Hepatocyte (in vitro differentiated cells): ENCODE data around the gene SP100. TPM values are rescaled to one million over a fixed set of nuclear protein-coding genes. Genes with fewer than 3 reads are reported as not detected.

Source experiments
- DNase-seq: peaks from one replicate; pipeline ENCODE4 v3.0.0-alpha.2; 2016; ENCODE audit warnings: low spot score
- H2AFZ ChIP-seq: fragments of 200-600 bp; sonication (generic); 2 replicates; pipeline ENCODE4 v1.6.0; 2016; ENCODE audit warnings: antibody characterized with exemption, mild to moderate bottlenecking
- H3K27ac ChIP-seq: fragments of 200-600 bp; sonication (generic); 2 replicates; pipeline ENCODE4 v1.5.1; 2016; ENCODE audit warnings: mild to moderate bottlenecking
- H3K27me3 ChIP-seq: fragments of 200-600 bp; sonication (generic); 2 replicates; pipeline ENCODE4 v1.6.1; 2016
- H3K36me3 ChIP-seq: fragments of 200-600 bp; sonication (generic); replicated peaks from 2 replicates; pipeline ENCODE4 v1.5.1; 2016; ENCODE audit warnings: low read depth; ENCODE audit not compliant: insufficient read depth
- H3K4me1 ChIP-seq: fragments of 200-600 bp; sonication (generic); 2 replicates; pipeline ENCODE4 v1.5.1; 2016; ENCODE audit warnings: mild to moderate bottlenecking, moderate library complexity; ENCODE audit not compliant: insufficient read depth
- H3K4me2 ChIP-seq: fragments of 200-600 bp; sonication (generic); 2 replicates; pipeline ENCODE4 v1.6.0; 2016
- H3K4me3 ChIP-seq: fragments of 200-600 bp; sonication (generic); 2 replicates; pipeline ENCODE4 v1.5.1; 2016; ENCODE audit warnings: mild to moderate bottlenecking
- H3K79me2 ChIP-seq: fragments of 200-600 bp; sonication (generic); 2 replicates; pipeline ENCODE4 v1.6.0; 2017; ENCODE audit warnings: mild to moderate bottlenecking
- H3K9me2 ChIP-seq: fragments of 200-600 bp; sonication (generic); replicated peaks from 2 replicates; pipeline ENCODE4 v1.6.0; 2017; ENCODE audit warnings: mild to moderate bottlenecking; ENCODE audit not compliant: insufficient read depth
- H3K9me3 ChIP-seq: fragments of 200-600 bp; sonication (generic); 2 replicates; pipeline ENCODE4 v1.5.1; 2016; ENCODE audit warnings: low read depth, mild to moderate bottlenecking
- H4K20me1 ChIP-seq: fragments of 200-600 bp; sonication (generic); 2 replicates; pipeline ENCODE4 v1.6.0; 2016; ENCODE audit warnings: mild to moderate bottlenecking; ENCODE audit not compliant: insufficient read depth, poor library complexity, severe bottlenecking
- CTCF ChIP-seq: fragments of 200-600 bp; sonication (generic); IDR thresholded peaks from 2 replicates; pipeline ENCODE4 v1.5.1; 2016; ENCODE audit warnings: antibody characterized with exemption, mild to moderate bottlenecking; ENCODE audit not compliant: poor library complexity
- EZH2 ChIP-seq: fragments of 200-600 bp; sonication (generic); IDR thresholded peaks from 2 replicates; pipeline ENCODE4 v1.6.1; 2016; ENCODE audit warnings: antibody characterized with exemption, mild to moderate bottlenecking, borderline replicate concordance
- EZH2phosphoT487 ChIP-seq: fragments of 200-600 bp; sonication (generic); IDR thresholded peaks from one replicate; pipeline ENCODE4 v1.6.1; 2018; ENCODE audit warnings: antibody characterized with exemption, mild to moderate bottlenecking, low read depth, moderate library complexity; ENCODE audit not compliant: unreplicated experiment, severe bottlenecking
- WGBS: methylation state at CpG from one replicate; pipeline ENCODE4 v1.1.6; 2016; ENCODE audit warnings: low lambda C conversion rate; ENCODE audit errors: missing lambda C conversion rate; 5-methylcytosine and 5-hydroxymethylcytosine counted together
- polyA plus RNA-seq: library from polyadenylated mRNA; unstranded; fragments of >200 nt; fragmentation: Nextera tagmentation; extraction: Ambion mirVana; gene quantifications from 2 replicates; pipeline ENCODE4 v1.2.1, GENCODE V29; 2016
- total RNA-seq: library from RNA; depleted of rRNA; stranded (reverse); fragments of >200 nt; gene quantifications from 2 replicates; pipeline ENCODE4 v1.2.3, GENCODE V29; 2014

SP100 gene
- total RNA-seq (41.5 and 42.2 TPM in 2 replicates), polyA plus RNA-seq (30.5 and 39.9 TPM in 2 replicates)

- Histone ChIP-seq H3K27ac (peak within 1 kb of the TSS; percentile 97), H3K9me2 (no peaks in the 10 kb centered on the region), H3K4me2 (peak within 1 kb of the TSS; percentile 85), H3K9me3 (no peaks in the 10 kb centered on the region), H3K79me2 (peaks cover 30% of the 10 kb centered on the region), H3K36me3 (no peaks in the 10 kb centered on the region), H4K20me1 (no peaks in the 10 kb centered on the region), H3K4me1 (peaks cover 4% of the 10 kb centered on the region), H2AFZ (peak within 1 kb of the TSS; percentile 95), H3K4me3 (peak within 1 kb of the TSS; percentile 60), H3K27me3 (no peaks in the 10 kb centered on the region)
- WGBS = 30% methylated on average over 12 of the region's 12 CpGs
- TF ChIP-seq CTCF (no peak), EZH2 (no peak), EZH2phosphoT487 (no peak)
- peak; percentile 86 for DNase-seq
These were observed at the start of gene SP100 for GRCh38 chr2:230416061-230416721. Gene SP100 (plus strand): TSS chr2:230416201. CDS start chr2:230416297, 96 bp downstream.

- DNase-seq = no peak
- 93% methylated on average over 2 of the region's 2 CpGs for whole genome bisulfite sequencing
- no peaks in the 10 kb centered on the region for H3K79me2 ChIP-seq
These were observed 33.9 kb upstream of the SP100 start for GRCh38 chr2:230382108-230382507.

GRCh38 chr2:230383453-230383852 is 32.5 kb upstream of the SP100 start:
- Histone ChIP-seq H3K9me2 (no peaks in the 10 kb centered on the region), H3K36me3 (no peaks in the 10 kb centered on the region), H3K27ac (no peak overlapping the region), H2AFZ (no peak overlapping the region), H3K79me2 (no peaks in the 10 kb centered on the region), H3K4me2 (no peak overlapping the region), H3K4me3 (no peak overlapping the region), H3K27me3 (no peaks in the 10 kb centered on the region), H4K20me1 (no peaks in the 10 kb centered on the region), H3K9me3 (no peaks in the 10 kb centered on the region), H3K4me1 (no peaks in the 10 kb centered on the region)
- DNase-seq = no peak
- 72% methylated on average over 5 of the region's 5 CpGs for WGBS
- TF ChIP-seq CTCF (no peak), EZH2 (no peak), EZH2phosphoT487 (no peak)

More at GRCh38 chr2:230382108-230382507, 33.9 kb upstream of the SP100 start:
- no peaks in the 10 kb centered on the region for H3K9me2 ChIP-seq
- H3K27me3 ChIP-seq = no peaks in the 10 kb centered on the region
- no peak overlapping the region for H3K4me3 ChIP-seq
- TF ChIP-seq EZH2phosphoT487 (no peak), CTCF (no peak), EZH2 (no peak)
- H3K36me3 ChIP-seq = no peaks in the 10 kb centered on the region
- no peaks in the 10 kb centered on the region for H3K4me1 ChIP-seq
- H2AFZ ChIP-seq = no peak overlapping the region
- no peak overlapping the region for H3K4me2 ChIP-seq
- H3K9me3 ChIP-seq = no peaks in the 10 kb centered on the region
- no peaks in the 10 kb centered on the region for H4K20me1 ChIP-seq
- no peak overlapping the region for H3K27ac ChIP-seq
